HG02981 (cell line): ENCODE results near the gene SLC35G6.
"Not testable (repeated sequence)": the region's sequence is repeated elsewhere in the genome, so short reads cannot be mapped to it uniquely, and the experiment has no call there.

Source experiments
- ATAC-seq: cut with Tn5 transposase; IDR thresholded peaks from one replicate; pipeline ENCODE4 v1.9.1; 2021; ENCODE audit warnings: mild to moderate bottlenecking, moderate library complexity; ENCODE audit not compliant: unreplicated experiment

SLC35G6 gene

GRCh38 chr17:7481275-7481674 is at the start of gene SLC35G6:
Gene SLC35G6 (plus strand): TSS chr17:7481446. CDS start chr17:7481517, 71 bp downstream.
- ATAC-seq, result not testable (repeated sequence)

- no peak for ATAC-seq
Measured at GRCh38 chr17:7432296-7432695, 49.0 kb upstream of the SLC35G6 start.

- no peak for ATAC-seq
Measured at GRCh38 chr17:7435676-7436555, 45.3 kb upstream of the SLC35G6 start.

GRCh38 chr17:7436556-7437368 is 44.5 kb upstream of the SLC35G6 start:
- ATAC-seq, result no peak

GRCh38 chr17:7437369-7437863 is 43.8 kb upstream of the SLC35G6 start:
- no peak for ATAC-seq

- no peak for ATAC-seq
Measured at GRCh38 chr17:7437950-7438614, 43.2 kb upstream of the SLC35G6 start.

GRCh38 chr17:7438656-7439460 is 42.4 kb upstream of the SLC35G6 start:
- no peak for ATAC-seq

GRCh38 chr17:7439462-7440112 is 41.7 kb upstream of the SLC35G6 start, which contains the start of gene FGF11:
Gene FGF11 (plus strand): TSS chr17:7439512. CDS start chr17:7439621, 109 bp downstream.
- no peak for ATAC-seq

GRCh38 chr17:7440113-7440833 is 41.0 kb upstream of the SLC35G6 start:
- ATAC-seq, result no peak

GRCh38 chr17:7440834-7441195 is 40.4 kb upstream of the SLC35G6 start:
- ATAC-seq, result no peak

GRCh38 chr17:7441266-7441665 is 40.0 kb upstream of the SLC35G6 start:
- no peak for ATAC-seq

GRCh38 chr17:7442142-7442541 is 39.1 kb upstream of the SLC35G6 start:
- ATAC-seq, result no peak

GRCh38 chr17:7443499-7444485 is 37.5 kb upstream of the SLC35G6 start:
- no peak for ATAC-seq

GRCh38 chr17:7444682-7445618 is 36.3 kb upstream of the SLC35G6 start, which contains the start of gene CHRNB1:
Gene CHRNB1 (plus strand): TSS chr17:7445061. CDS start chr17:7445128, 67 bp downstream.
- ATAC-seq, result no peak

- ATAC-seq, result no peak
Measured at GRCh38 chr17:7445619-7445968, 35.7 kb upstream of the SLC35G6 start.

- no peak for ATAC-seq
Measured at GRCh38 chr17:7448461-7448860, 32.8 kb upstream of the SLC35G6 start.
